A673 (cell line): ENCODE data around the gene LRCH1. TPM values are rescaled to one million over a fixed set of nuclear protein-coding genes. Genes with fewer than 3 reads are reported as not detected.

Source experiments
- BruUV-seq: library from RNA; stranded (reverse); fragments of 400-500 nt; replicated peaks from 2 replicates; lab custom pipeline; 2021; lab: Mats Ljungman, UMichigan
- CTCF ChIA-PET: fragments of 300-600 bp; sonication (Branson Sonifier 250); formaldehyde crosslinking; loops from one replicate; lab custom pipeline; 2022; ENCODE audit warnings: antibody characterized with exemption; lab: Charles Lee
- POLR2A ChIA-PET: fragments of 300-600 bp; sonication (Branson Sonifier 250); formaldehyde crosslinking; loops from one replicate; lab custom pipeline; 2022; ENCODE audit warnings: antibody characterized with exemption; ENCODE audit not compliant: low non-redundant PET; lab: Charles Lee
- DNase-seq: peaks from one replicate; pipeline ENCODE4 v3.0.0-alpha.2; 2015; ENCODE audit warnings: low spot score
- H3K27ac ChIP-seq: fragments of 200-600 bp; sonication (generic); 2 replicates; pipeline ENCODE4 v1.5.1; 2016; ENCODE audit warnings: mixed run types, low read depth, mild to moderate bottlenecking, mixed read lengths, antibody characterized with exemption, low read length; ENCODE audit not compliant: poor library complexity, severe bottlenecking
- H3K27me3 ChIP-seq: fragments of 200-600 bp; sonication (generic); replicated peaks from 2 replicates; pipeline ENCODE4 v1.6.1; 2017; ENCODE audit warnings: mixed run types, low read depth, mild to moderate bottlenecking, mixed read lengths, antibody characterized with exemption, low read length; ENCODE audit not compliant: insufficient read depth, poor library complexity
- H3K36me3 ChIP-seq: fragments of 200-600 bp; sonication (generic); 2 replicates; pipeline ENCODE4 v1.6.1; 2016; ENCODE audit warnings: mixed run types, mild to moderate bottlenecking, mixed read lengths, antibody characterized with exemption, low read length; ENCODE audit not compliant: insufficient read depth, poor library complexity, severe bottlenecking
- H3K4me1 ChIP-seq: fragments of 200-600 bp; sonication (generic); 2 replicates; pipeline ENCODE4 v1.6.1; 2017; ENCODE audit warnings: mixed run types, mild to moderate bottlenecking, mixed read lengths, antibody characterized with exemption, low read length; ENCODE audit not compliant: insufficient read depth, poor library complexity, severe bottlenecking
- H3K4me3 ChIP-seq: fragments of 200-600 bp; sonication (generic); 2 replicates; pipeline ENCODE4 v1.5.1; 2016; ENCODE audit warnings: low read depth, mixed run types, mild to moderate bottlenecking, mixed read lengths, low read length; ENCODE audit not compliant: poor library complexity, severe bottlenecking
- H3K9me3 ChIP-seq: fragments of 200-600 bp; sonication (generic); 2 replicates; pipeline ENCODE4 v1.6.1; 2016; ENCODE audit warnings: mixed run types, low read depth, mild to moderate bottlenecking, mixed read lengths, antibody characterized with exemption, low read length; ENCODE audit not compliant: poor library complexity, severe bottlenecking
- CTCF ChIP-seq: fragments of 300-800, 200-600 bp; sonication (generic); conservative IDR thresholded peaks from 2 replicates; pipeline ENCODE4 v1.5.1; 2017; ENCODE audit warnings: low read depth, mild to moderate bottlenecking, antibody characterized with exemption, low read length, moderate library complexity, mixed read lengths
- EZH2 ChIP-seq: fragments of 200-600 bp; sonication (generic); IDR thresholded peaks from 2 replicates; pipeline ENCODE4 v1.6.1; 2017; ENCODE audit warnings: borderline replicate concordance, low read depth, mild to moderate bottlenecking, mixed read lengths, antibody characterized with exemption, low read length; ENCODE audit not compliant: poor library complexity, severe bottlenecking
- intact Hi-C: fragments of 100-400 bp; cut with micrococcal nuclease; formaldehyde crosslinking; loops from one replicate; pipeline ENCODE4 v1.10.0; 2022; ENCODE audit not compliant: unreplicated experiment
- total RNA-seq: library from RNA; stranded (reverse); gene quantifications from 2 replicates; pipeline ENCODE4 v1.2.3, GENCODE V29; 2021

Gene LRCH1
- total RNA-seq, 1 experiment from 2014 or later: 25.3 TPM

- Histone ChIP-seq H3K27me3 (no peaks in the 10 kb centered on the region), H3K27ac (no peak overlapping the region), H3K4me3 (no peak overlapping the region), H3K9me3 (no peaks in the 10 kb centered on the region), H3K36me3 (no peaks in the 10 kb centered on the region), H3K4me1 (peaks cover 51% of the 10 kb centered on the region)
- intact Hi-C loops: no loop called here
- BruUV-seq: no TSS peak
- CTCF ChIA-PET: no interaction called here
- no peak for TF ChIP-seq CTCF
- no peak for TF ChIP-seq EZH2
- DNase-seq: no peak
- POLR2A ChIA-PET: no interaction called here
These were observed 88.5 kb downstream of the LRCH1 start for GRCh38 chr13:46641274-46642081.

GRCh38 chr13:46642254-46642653 lies 89.3 kb downstream of the LRCH1 start:
- TF ChIP-seq EZH2: no peak
- no peak for TF ChIP-seq CTCF
- Histone ChIP-seq H3K27me3 (no peaks in the 10 kb centered on the region), H3K4me1 (peaks cover 54% of the 10 kb centered on the region), H3K36me3 (no peaks in the 10 kb centered on the region), H3K9me3 (no peaks in the 10 kb centered on the region), H3K27ac (no peak overlapping the region), H3K4me3 (no peak overlapping the region)
- CTCF ChIA-PET: interaction anchor here (0.6 kb wide), 1 partner anchor 57 kb away, joined by 5 read pairs; no protein-coding TSS in a partner anchor
- no TSS peak for BruUV-seq
- intact Hi-C loops: no loop called here
- POLR2A ChIA-PET: no interaction called here
- DNase-seq: no peak

- TF ChIP-seq CTCF (no peak), EZH2 (no peak)
- Histone ChIP-seq H3K36me3 (no peaks in the 10 kb centered on the region), H3K27ac (no peak overlapping the region), H3K9me3 (no peaks in the 10 kb centered on the region), H3K27me3 (no peaks in the 10 kb centered on the region), H3K4me3 (no peak overlapping the region), H3K4me1 (peaks cover 54% of the 10 kb centered on the region)
- ChIA-PET CTCF (no interaction called here), POLR2A (no interaction called here)
- no peak for DNase-seq
- BruUV-seq: no TSS peak
- intact Hi-C loops: no loop called here
These were observed 90.3 kb downstream of the LRCH1 start for GRCh38 chr13:46643165-46643777.
